Mesenchymal stem cell (in vitro differentiated cells and primary cell): ENCODE data around the gene NUDT19.

Experiments
- DNase-seq: peaks from one replicate; pipeline ENCODE4 v3.0.0-alpha.2; 2013
- H2AFZ ChIP-seq: one replicate; pipeline ENCODE4 v1.6.1; 2013; ENCODE audit warnings: low read depth, mild to moderate bottlenecking, control low read depth, inconsistent platforms, low read length, moderate library complexity
- H2AK5ac ChIP-seq: 2 replicates; pipeline ENCODE4 v1.6.1; 2013; ENCODE audit warnings: low read length, moderate library complexity, mild to moderate bottlenecking, inconsistent platforms; ENCODE audit not compliant: severe bottlenecking
- H2BK120ac ChIP-seq: one replicate; pipeline ENCODE4 v1.6.1; 2013; ENCODE audit warnings: low read depth, mild to moderate bottlenecking, inconsistent platforms, low read length, moderate library complexity
- H2BK12ac ChIP-seq, 2 experiments: one replicate each; pipeline ENCODE4 v1.6.1; 2013; ENCODE audit warnings: inconsistent platforms in 2 of 2, low read length in 2 of 2, mild to moderate bottlenecking in 2 of 2, moderate library complexity in 2 of 2, control low read depth in 1 of 2
- H2BK15ac ChIP-seq: one replicate; pipeline ENCODE4 v1.6.1; 2013; ENCODE audit warnings: mild to moderate bottlenecking, low read depth, inconsistent platforms; ENCODE audit not compliant: poor library complexity, severe bottlenecking
- H2BK5ac ChIP-seq: 2 replicates; pipeline ENCODE4 v1.6.1; 2013; ENCODE audit warnings: low read depth, mild to moderate bottlenecking, low read length, control low read depth, inconsistent platforms; ENCODE audit not compliant: poor library complexity, severe bottlenecking
- H3K14ac ChIP-seq, 2 experiments: one replicate each; pipeline ENCODE4 v1.6.1; 2013; ENCODE audit warnings: inconsistent platforms in 2 of 2, low read length in 2 of 2, control low read depth in 1 of 2, mild to moderate bottlenecking in 1 of 2, moderate library complexity in 1 of 2
- H3K18ac ChIP-seq, 2 experiments: one replicate each; pipeline ENCODE4 v1.6.1; 2013; ENCODE audit warnings: inconsistent platforms in 2 of 2, low read length in 2 of 2, control low read depth in 1 of 2, low read depth in 1 of 2, mild to moderate bottlenecking in 1 of 2
- H3K23ac ChIP-seq, 2 experiments: one replicate each; pipeline ENCODE4 v1.6.1; 2013; ENCODE audit warnings: inconsistent platforms in 2 of 2, low read length in 2 of 2, mild to moderate bottlenecking in 2 of 2, moderate library complexity in 2 of 2, control low read depth in 1 of 2
- H3K27ac ChIP-seq: 2 replicates; pipeline ENCODE4 v1.5.1; 2013; ENCODE audit warnings: mild to moderate bottlenecking, moderate library complexity, low read length, control low read depth, inconsistent platforms; ENCODE audit not compliant: poor library complexity, severe bottlenecking
- H3K27me3 ChIP-seq, 2 experiments: 2 replicates each; pipeline versions ENCODE4 v1.6.1 to v1.7.0; 2013; ENCODE audit warnings: low read length in 2 of 2, mild to moderate bottlenecking in 2 of 2, moderate library complexity in 2 of 2, control low read depth in 1 of 2, inconsistent platforms in 1 of 2; ENCODE audit not compliant: control insufficient read depth in 1 of 2, insufficient read depth in 1 of 2
- H3K36me3 ChIP-seq, 2 experiments: 2 replicates each; pipeline versions ENCODE4 v1.6.1 to v1.7.0; 2013; ENCODE audit warnings: low read length in 2 of 2, control low read depth in 1 of 2, inconsistent platforms in 1 of 2, low read depth in 1 of 2, mild to moderate bottlenecking in 1 of 2; ENCODE audit not compliant: insufficient read depth in 2 of 2, control insufficient read depth in 1 of 2
- H3K4ac ChIP-seq, 2 experiments: one replicate each; pipeline ENCODE4 v1.6.1; 2013; ENCODE audit warnings: inconsistent platforms in 2 of 2, low read length in 2 of 2, mild to moderate bottlenecking in 2 of 2, moderate library complexity in 2 of 2, control low read depth in 1 of 2, low read depth in 1 of 2
- H3K4me1 ChIP-seq: 2 replicates; pipeline ENCODE4 v1.6.1; 2013; ENCODE audit warnings: low read depth, low read length, control low read depth; ENCODE audit not compliant: control insufficient read depth, insufficient read depth
- H3K4me2 ChIP-seq: 2 replicates; pipeline ENCODE4 v1.6.1; 2013; ENCODE audit warnings: low read length, mild to moderate bottlenecking, inconsistent platforms; ENCODE audit not compliant: poor library complexity, severe bottlenecking
- H3K4me3 ChIP-seq, 2 experiments: 2 replicates each; pipeline versions ENCODE4 v1.5.1 to v1.7.0; 2013; ENCODE audit warnings: low read length in 2 of 2, mild to moderate bottlenecking in 2 of 2, control low read depth in 1 of 2, low read depth in 1 of 2; ENCODE audit not compliant: insufficient read depth in 1 of 2
- H3K79me1 ChIP-seq: replicated peaks from 2 replicates; pipeline ENCODE4 v1.6.1; 2013; ENCODE audit warnings: mild to moderate bottlenecking, control low read depth, low read length, inconsistent platforms; ENCODE audit not compliant: poor library complexity, severe bottlenecking
- H3K9ac ChIP-seq: 2 replicates; pipeline ENCODE4 v1.7.0; 2013; ENCODE audit warnings: mild to moderate bottlenecking, low read length, moderate library complexity
- H3K9me3 ChIP-seq: 2 replicates; pipeline ENCODE4 v1.7.0; 2013; ENCODE audit warnings: mild to moderate bottlenecking, low read length; ENCODE audit not compliant: control insufficient read depth
- H4K8ac ChIP-seq: one replicate; pipeline ENCODE4 v1.6.1; 2013; ENCODE audit warnings: inconsistent platforms, mild to moderate bottlenecking, low read length, moderate library complexity
- H4K91ac ChIP-seq: one replicate; pipeline ENCODE4 v1.6.1; 2013; ENCODE audit warnings: mild to moderate bottlenecking, low read length, inconsistent platforms
- WGBS: methylation state at CpG from one replicate; pipeline ENCODE4 v1.1.7; 2013; ENCODE audit warnings: mixed read lengths; 5-methylcytosine and 5-hydroxymethylcytosine counted together

Gene NUDT19

GRCh38 chr19:32719611-32720059 is 28.0 kb downstream of the NUDT19 start, which contains the start of gene TDRD12:
TDRD12 (plus strand) TSS chr19:32719767; CDS start chr19:32720073, 306 bp downstream.
- H2BK120ac ChIP-seq, result no peak within 1 kb of the TSS
- H4K91ac ChIP-seq, result peak within 1 kb of the TSS; percentile 50
- H4K8ac ChIP-seq, result no peak within 1 kb of the TSS
- H3K36me3 ChIP-seq, result peaks cover 8 to 16% of the 10 kb centered on the region in 2 experiments
- H3K27me3 ChIP-seq, result no peaks in the 10 kb centered on the region
- no peak within 1 kb of the TSS for H2AK5ac ChIP-seq
- no peaks in the 10 kb centered on the region for H3K9me3 ChIP-seq
- no peak within 1 kb of the TSS for H3K27ac ChIP-seq
- no peak within 1 kb of the TSS for H3K14ac ChIP-seq
- no peak for DNase-seq
- no peak within 1 kb of the TSS for H3K18ac ChIP-seq
- H2BK5ac ChIP-seq, result no peak within 1 kb of the TSS
- H2BK12ac ChIP-seq, result no peak within 1 kb of the TSS
- H3K23ac ChIP-seq, result no peak within 1 kb of the TSS
- WGBS, result 96% methylated on average over 32 of the region's 44 CpGs
- peak within 1 kb of the TSS; percentile 67 for H2BK15ac ChIP-seq
- no peaks in the 10 kb centered on the region for H3K79me1 ChIP-seq
- no peak within 1 kb of the TSS for H3K4ac ChIP-seq
- no peak within 1 kb of the TSS for H3K4me2 ChIP-seq
- H3K9ac ChIP-seq, result no peak within 1 kb of the TSS
- no peak within 1 kb of the TSS for H2AFZ ChIP-seq
- H3K4me3 ChIP-seq, result no peak within 1 kb of the TSS
- H3K4me1 ChIP-seq, result peaks cover 2% of the 10 kb centered on the region

GRCh38 chr19:32720216-32720935 is 28.8 kb downstream of the NUDT19 start:
- peaks cover 8 to 9% of the 10 kb centered on the region in 2 experiments for H3K36me3 ChIP-seq
- no peak overlapping the region for H2BK12ac ChIP-seq
- no peak overlapping the region for H3K4me2 ChIP-seq
- no peak overlapping the region for H2AK5ac ChIP-seq
- H3K9me3 ChIP-seq, result no peaks in the 10 kb centered on the region
- no peak overlapping the region for H2BK120ac ChIP-seq
- H3K23ac ChIP-seq, result no peak overlapping the region
- no peak for DNase-seq
- no peak overlapping the region for H3K27ac ChIP-seq
- no peak overlapping the region for H4K91ac ChIP-seq
- no peak overlapping the region for H3K14ac ChIP-seq
- no peak overlapping the region for H2BK15ac ChIP-seq
- H3K27me3 ChIP-seq, result no peaks in the 10 kb centered on the region
- H3K4ac ChIP-seq, result no peak overlapping the region
- no peaks in the 10 kb centered on the region for H3K79me1 ChIP-seq
- no peak overlapping the region for H4K8ac ChIP-seq
- H2AFZ ChIP-seq, result no peak overlapping the region
- no peak overlapping the region for H2BK5ac ChIP-seq
- peaks cover 2% of the 10 kb centered on the region for H3K4me1 ChIP-seq
- WGBS, result 97% methylated on average over 19 of the region's 22 CpGs
- H3K4me3 ChIP-seq, result no peak overlapping the region
- H3K9ac ChIP-seq, result no peak overlapping the region
- no peak overlapping the region for H3K18ac ChIP-seq

- Histone ChIP-seq H4K91ac (no peak overlapping the region), H3K18ac (no peak overlapping the region), H2AFZ (no peak overlapping the region), H3K4ac (no peak overlapping the region), H2BK15ac (no peak overlapping the region), H3K23ac (no peak overlapping the region), H3K4me2 (no peak overlapping the region), H2BK120ac (no peak overlapping the region), H3K27ac (no peak overlapping the region), H3K27me3 (no peaks in the 10 kb centered on the region), H3K9me3 (no peaks in the 10 kb centered on the region), H4K8ac (no peak overlapping the region), H3K4me3 (no peak overlapping the region), H2BK12ac (no peak overlapping the region), H2AK5ac (no peak overlapping the region), H2BK5ac (no peak overlapping the region), H3K4me1 (peaks cover 2% of the 10 kb centered on the region), H3K9ac (no peak overlapping the region), H3K14ac (no peak overlapping the region), H3K79me1 (no peaks in the 10 kb centered on the region), H3K36me3 (peaks cover 8% of the 10 kb centered on the region in 2 experiments)
- 95% methylated on average over 22 of the region's 22 CpGs for WGBS
- no peak for DNase-seq
Measured at GRCh38 chr19:32720936-32721250, 29.3 kb downstream of the NUDT19 start.

GRCh38 chr19:32735936-32736335 is 44.3 kb downstream of the NUDT19 start:
- no peak overlapping the region for H3K18ac ChIP-seq
- no peak overlapping the region for H2AK5ac ChIP-seq
- no peak overlapping the region for H4K91ac ChIP-seq
- H2BK120ac ChIP-seq, result no peak overlapping the region
- H3K9ac ChIP-seq, result no peak overlapping the region
- H2BK12ac ChIP-seq, result no peak overlapping the region
- no peaks in the 10 kb centered on the region for H3K9me3 ChIP-seq
- peaks cover 5 to 8% of the 10 kb centered on the region in 2 experiments for H3K27me3 ChIP-seq
- H3K14ac ChIP-seq, result no peak overlapping the region
- H3K23ac ChIP-seq, result no peak overlapping the region
- no peak overlapping the region for H3K4me2 ChIP-seq
- no peak overlapping the region for H3K4me3 ChIP-seq
- H3K4ac ChIP-seq, result no peak overlapping the region
- peaks cover 4% of the 10 kb centered on the region for H3K4me1 ChIP-seq
- H2BK15ac ChIP-seq, result no peak overlapping the region
- no peak overlapping the region for H2AFZ ChIP-seq
- 67% methylated on average over 3 of the region's 4 CpGs for WGBS
- H4K8ac ChIP-seq, result no peak overlapping the region
- H3K79me1 ChIP-seq, result no peaks in the 10 kb centered on the region
- no peak for DNase-seq
- H3K27ac ChIP-seq, result no peak overlapping the region
- no peaks in the 10 kb centered on the region for H3K36me3 ChIP-seq
- H2BK5ac ChIP-seq, result no peak overlapping the region
